Measurements from ENCODE around the gene MCCC2. TPM values are rescaled to one million over a fixed set of nuclear protein-coding genes. Genes with fewer than 3 reads are reported as not detected.
A peak's percentile ranks its signal among the peaks of the same experiment; 100 is the strongest.
"Not testable (repeated sequence)": the region's sequence is repeated elsewhere in the genome, so short reads cannot be mapped to it uniquely, and the experiment has no call there.

MCCC2 gene
- total RNA-seq, 1 donor, result 28.2 TPM

GRCh38 chr5:71573591-71573990 lies 13.5 kb upstream of the MCCC2 start:
- DNase-seq (ENCODE audit: insufficient read length, low spot score, missing footprints), result no peak
- Histone ChIP-seq H4K20me1 (ENCODE audit: insufficient read depth, low read length) (no peaks in the 10 kb centered on the region), H3K36me3 (ENCODE audit: insufficient read depth, low read length) (peaks cover 2% of the 10 kb centered on the region), H3K4me3 (ENCODE audit: insufficient read depth, low read length) (no peak overlapping the region), H3K27me3 (ENCODE audit: insufficient read depth, low read length) (no peaks in the 10 kb centered on the region), H3K27ac (ENCODE audit: low read depth, low read length) (no peak overlapping the region), H3K9me3 (ENCODE audit: low read depth, low read length) (no peaks in the 10 kb centered on the region), H3K79me2 (ENCODE audit: insufficient read depth, low read length) (no peaks in the 10 kb centered on the region), H2AFZ (ENCODE audit: low read length) (no peak overlapping the region), H3K4me1 (ENCODE audit: insufficient read depth, low read length) (no peaks in the 10 kb centered on the region), H3K4me2 (ENCODE audit: insufficient read depth, low read length) (no peak overlapping the region)
- no peak for TF ChIP-seq CTCF (IDR thresholded peaks at IDR 0.05; ENCODE audit: extremely low read depth, low read depth, low read length)

- not testable (repeated sequence) for H3K79me2 ChIP-seq (ENCODE audit: insufficient read depth, low read length); H3K36me3 ChIP-seq (ENCODE audit: insufficient read depth, low read length); H3K4me2 ChIP-seq (ENCODE audit: insufficient read depth, low read length); H4K20me1 ChIP-seq (ENCODE audit: insufficient read depth, low read length); H3K4me3 ChIP-seq (ENCODE audit: insufficient read depth, low read length); H3K27ac ChIP-seq (ENCODE audit: low read depth, low read length); H2AFZ ChIP-seq (ENCODE audit: low read length); H3K27me3 ChIP-seq (ENCODE audit: insufficient read depth, low read length); H3K4me1 ChIP-seq (ENCODE audit: insufficient read depth, low read length); DNase-seq (ENCODE audit: insufficient read length, low spot score, missing footprints); H3K9me3 ChIP-seq (ENCODE audit: low read depth, low read length)
These were observed 11.6 kb upstream of the MCCC2 start for GRCh38 chr5:71575588-71575987.

DNA sequence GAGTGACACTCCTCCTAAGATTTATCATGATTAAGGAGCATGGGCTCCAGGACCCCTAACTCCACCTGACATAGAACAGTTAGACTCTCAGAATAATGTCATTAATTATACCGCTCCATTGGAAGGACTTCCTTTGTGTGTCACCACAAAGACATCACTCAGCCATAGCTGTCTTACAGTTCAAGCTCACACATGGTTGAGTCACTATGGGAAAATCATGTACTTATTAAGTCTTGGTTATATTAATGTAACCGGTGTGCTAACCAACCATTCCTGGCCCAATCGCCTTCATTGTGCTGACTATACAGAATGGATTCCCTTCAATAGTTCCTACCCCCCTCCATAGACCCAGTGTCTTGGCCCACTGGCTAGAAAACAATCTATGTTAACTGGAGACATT lies 10.9 kb upstream of the MCCC2 start:
- no peak overlapping the region for H3K4me2 ChIP-seq (ENCODE audit: insufficient read depth, low read length)
- no peaks in the 10 kb centered on the region for H3K9me3 ChIP-seq (ENCODE audit: low read depth, low read length)
- no peak overlapping the region for H3K4me3 ChIP-seq (ENCODE audit: insufficient read depth, low read length)
- no peaks in the 10 kb centered on the region for H3K4me1 ChIP-seq (ENCODE audit: insufficient read depth, low read length)
- H3K36me3 ChIP-seq (ENCODE audit: insufficient read depth, low read length), result no peaks in the 10 kb centered on the region
- H4K20me1 ChIP-seq (ENCODE audit: insufficient read depth, low read length), result no peaks in the 10 kb centered on the region
- TF ChIP-seq CTCF (IDR thresholded peaks at IDR 0.05; ENCODE audit: extremely low read depth, low read depth, low read length), result no peak
- H3K79me2 ChIP-seq (ENCODE audit: insufficient read depth, low read length), result no peaks in the 10 kb centered on the region
- H2AFZ ChIP-seq (ENCODE audit: low read length), result no peak overlapping the region
- no peak for DNase-seq (ENCODE audit: insufficient read length, low spot score, missing footprints)
- H3K27ac ChIP-seq (ENCODE audit: low read depth, low read length), result no peak overlapping the region
- H3K27me3 ChIP-seq (ENCODE audit: insufficient read depth, low read length), result no peaks in the 10 kb centered on the region

DNA sequence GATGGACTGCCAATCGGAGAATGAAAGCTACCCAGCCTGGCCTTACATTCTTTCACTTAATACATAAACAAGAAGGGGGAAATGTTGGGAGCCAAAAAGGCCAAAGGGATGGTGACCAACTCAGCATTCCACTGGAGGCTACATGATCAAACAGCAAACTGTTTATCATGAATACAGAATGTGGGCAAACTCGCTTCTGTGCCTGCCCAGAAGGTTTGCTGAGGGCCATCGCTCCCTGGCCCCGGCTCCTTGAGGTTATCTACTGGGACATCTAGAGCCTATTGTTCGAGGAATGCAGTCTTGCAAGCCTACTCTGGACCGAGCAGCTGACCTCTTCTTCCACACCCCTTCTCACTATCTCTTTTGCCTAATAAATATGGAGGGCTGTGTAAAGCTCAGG lies 9.3 kb upstream of the MCCC2 start:
- H3K9me3 ChIP-seq (ENCODE audit: low read depth, low read length); H4K20me1 ChIP-seq (ENCODE audit: insufficient read depth, low read length); H3K36me3 ChIP-seq (ENCODE audit: insufficient read depth, low read length); H3K79me2 ChIP-seq (ENCODE audit: insufficient read depth, low read length); H3K4me3 ChIP-seq (ENCODE audit: insufficient read depth, low read length); DNase-seq (ENCODE audit: insufficient read length, low spot score, missing footprints); H3K27ac ChIP-seq (ENCODE audit: low read depth, low read length); H3K4me1 ChIP-seq (ENCODE audit: insufficient read depth, low read length); H3K27me3 ChIP-seq (ENCODE audit: insufficient read depth, low read length); H2AFZ ChIP-seq (ENCODE audit: low read length); H3K4me2 ChIP-seq (ENCODE audit: insufficient read depth, low read length): not testable (repeated sequence)

DNA sequence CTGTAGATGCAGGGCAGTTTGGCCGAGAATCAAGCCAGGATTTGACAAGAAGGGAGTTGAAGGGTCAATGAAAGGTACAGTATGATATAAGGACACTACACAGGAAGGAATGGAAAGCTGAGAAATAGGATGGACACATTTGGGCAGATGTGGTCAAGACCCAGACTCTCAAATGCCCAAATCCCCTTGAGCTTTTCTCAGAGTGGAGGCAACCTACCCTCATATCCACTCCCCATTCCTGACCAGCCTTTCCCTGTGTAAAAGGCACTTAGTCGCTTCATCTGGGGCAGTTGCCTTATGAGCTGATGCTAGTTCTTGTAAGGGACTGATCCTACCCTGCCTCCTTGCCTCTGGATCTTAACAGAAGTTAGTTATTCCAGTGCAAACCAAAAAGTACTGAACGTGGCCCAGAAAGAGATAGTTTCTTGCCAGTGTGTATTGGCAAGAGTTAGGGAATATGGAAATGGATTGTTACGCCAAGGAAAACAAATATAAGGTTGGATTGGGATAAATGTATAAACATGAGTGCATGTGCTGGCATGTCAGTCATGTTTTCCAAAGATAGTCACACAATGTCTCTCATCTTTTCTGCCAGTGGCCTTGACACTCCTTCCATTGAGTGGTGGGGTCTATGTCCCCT lies 4.1 kb upstream of the MCCC2 start:
- peak; percentile 61 for DNase-seq (ENCODE audit: insufficient read length, low spot score, missing footprints)
- Histone ChIP-seq H2AFZ (ENCODE audit: low read length) (no peak overlapping the region), H3K4me3 (ENCODE audit: insufficient read depth, low read length) (no peak overlapping the region), H3K36me3 (ENCODE audit: insufficient read depth, low read length) (no peaks in the 10 kb centered on the region), H3K4me1 (ENCODE audit: insufficient read depth, low read length) (peaks cover 11% of the 10 kb centered on the region), H3K79me2 (ENCODE audit: insufficient read depth, low read length) (peaks cover 7% of the 10 kb centered on the region), H3K27me3 (ENCODE audit: insufficient read depth, low read length) (no peaks in the 10 kb centered on the region), H3K9me3 (ENCODE audit: low read depth, low read length) (no peaks in the 10 kb centered on the region), H4K20me1 (ENCODE audit: insufficient read depth, low read length) (no peaks in the 10 kb centered on the region), H3K27ac (ENCODE audit: low read depth, low read length) (no peak overlapping the region), H3K4me2 (ENCODE audit: insufficient read depth, low read length) (no peak overlapping the region)
- TF ChIP-seq CTCF (IDR thresholded peaks at IDR 0.05; ENCODE audit: extremely low read depth, low read depth, low read length), result no peak

Measured in osteoblast (primary cell).